ENCODE data around the gene PPP2R2D. TPM values are rescaled to one million over a fixed set of nuclear protein-coding genes. Genes with fewer than 3 reads are reported as not detected.

PPP2R2D gene
- total RNA-seq, 1 experiment from 2014 or later, result 40.3 TPM

DNA sequence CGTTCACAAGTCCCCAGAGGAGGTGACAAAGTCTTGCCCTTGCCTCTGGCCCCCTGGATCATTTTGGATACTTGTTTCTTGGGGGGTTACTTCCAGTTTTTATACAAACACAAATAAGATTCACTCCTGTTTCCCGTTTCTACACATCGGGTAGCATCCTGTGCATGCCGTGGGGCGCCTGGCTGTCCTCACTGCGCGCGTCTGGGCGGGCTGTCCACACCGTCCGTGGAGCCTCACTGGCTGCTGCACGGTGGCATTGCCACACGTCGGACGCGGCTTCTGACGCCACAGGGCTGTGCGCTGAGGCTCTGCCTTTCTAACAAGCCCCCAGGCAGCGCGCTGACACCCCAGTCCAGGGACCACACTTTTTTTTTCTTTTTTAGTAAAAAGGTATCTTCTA lies 62.5 kb downstream of the PPP2R2D start:
- Histone ChIP-seq H3K4me2 (ENCODE audit: low read length) (no peak overlapping the region), H3K9me2 (replicated peaks; ENCODE audit: low read length) (no peaks in the 10 kb centered on the region), H3K4me1 (ENCODE audit: insufficient read depth, low read length) (no peaks in the 10 kb centered on the region), H3K9me3 (ENCODE audit: low read length) (no peaks in the 10 kb centered on the region), H3K27me3 (ENCODE audit: low read length) (no peaks in the 10 kb centered on the region), H3K9ac (ENCODE audit: low read length) (no peak overlapping the region), H3F3A (ENCODE audit: low read length, unreplicated experiment) (no peaks in the 10 kb centered on the region), H3K36me3 (ENCODE audit: low read depth, low read length) (peaks cover 2% of the 10 kb centered on the region; the same call in 1 of the 2 replicates), H4K20me1 (ENCODE audit: low read length) (no peaks in the 10 kb centered on the region), H3K79me2 (ENCODE audit: low read length) (no peaks in the 10 kb centered on the region), H3K27ac (ENCODE audit: low read length) (no peak overlapping the region), H2AFZ (ENCODE audit: low read length) (no peak overlapping the region), H3K4me3 (ENCODE audit: low read length) (no peak overlapping the region)
- BruUV-seq (replicated peaks), result no TSS peak
- intact Hi-C loops (cut with micrococcal nuclease), result no loop called here
- TF ChIP-seq EZH2 (IDR thresholded peaks at IDR 0.05; ENCODE audit: low read length, unreplicated experiment) (no peak), EZH2phosphoT487 (IDR thresholded peaks at IDR 0.05; ENCODE audit: borderline replicate concordance, low read length) (no peak)
- TF ChIP-seq, protein P1, sequence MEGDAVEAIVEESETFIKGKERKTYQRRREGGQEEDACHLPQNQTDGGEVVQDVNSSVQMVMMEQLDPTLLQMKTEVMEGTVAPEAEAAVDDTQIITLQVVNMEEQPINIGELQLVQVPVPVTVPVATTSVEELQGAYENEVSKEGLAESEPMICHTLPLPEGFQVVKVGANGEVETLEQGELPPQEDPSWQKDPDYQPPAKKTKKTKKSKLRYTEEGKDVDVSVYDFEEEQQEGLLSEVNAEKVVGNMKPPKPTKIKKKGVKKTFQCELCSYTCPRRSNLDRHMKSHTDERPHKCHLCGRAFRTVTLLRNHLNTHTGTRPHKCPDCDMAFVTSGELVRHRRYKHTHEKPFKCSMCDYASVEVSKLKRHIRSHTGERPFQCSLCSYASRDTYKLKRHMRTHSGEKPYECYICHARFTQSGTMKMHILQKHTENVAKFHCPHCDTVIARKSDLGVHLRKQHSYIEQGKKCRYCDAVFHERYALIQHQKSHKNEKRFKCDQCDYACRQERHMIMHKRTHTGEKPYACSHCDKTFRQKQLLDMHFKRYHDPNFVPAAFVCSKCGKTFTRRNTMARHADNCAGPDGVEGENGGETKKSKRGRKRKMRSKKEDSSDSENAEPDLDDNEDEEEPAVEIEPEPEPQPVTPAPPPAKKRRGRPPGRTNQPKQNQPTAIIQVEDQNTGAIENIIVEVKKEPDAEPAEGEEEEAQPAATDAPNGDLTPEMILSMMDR (conservative IDR thresholded peaks at IDR 0.05; ENCODE audit: low read depth, low read length), result no peak
- DNase-seq (no peak), ATAC-seq (no peak)
- POLR2A ChIA-PET (ENCODE audit: unreplicated experiment), result no interaction called here
- CTCF ChIA-PET, result no interaction called here

DNA sequence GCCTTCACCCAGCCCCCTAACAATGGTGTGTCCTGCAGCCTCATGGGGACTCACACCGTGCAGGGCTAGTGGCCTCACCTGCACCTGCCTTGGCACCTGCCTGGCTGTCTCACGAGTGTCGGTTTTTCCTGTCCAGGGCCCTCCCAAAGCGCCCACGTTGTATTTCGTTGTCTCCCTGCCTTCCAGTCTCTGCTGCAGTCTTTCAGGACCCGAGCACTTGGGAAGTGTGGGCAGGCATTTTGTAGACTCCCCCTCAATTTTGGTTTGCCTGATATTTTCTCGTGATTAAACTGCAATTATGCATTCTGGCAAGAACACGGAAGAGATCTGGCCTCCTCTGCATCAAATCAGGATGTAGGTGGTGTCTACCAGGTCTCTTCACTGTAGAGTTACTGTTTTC lies 63.0 kb downstream of the PPP2R2D start:
- H3K36me3 ChIP-seq (ENCODE audit: low read depth, low read length), result peaks cover 4% of the 10 kb centered on the region; the same call in 1 of the 2 replicates
- H3K9me2 ChIP-seq (replicated peaks; ENCODE audit: low read length), result no peaks in the 10 kb centered on the region
- CTCF ChIA-PET, result no interaction called here
- H3K4me3 ChIP-seq (ENCODE audit: low read length), result no peak overlapping the region
- no peak overlapping the region for H2AFZ ChIP-seq (ENCODE audit: low read length)
- H3F3A ChIP-seq (ENCODE audit: low read length, unreplicated experiment), result no peaks in the 10 kb centered on the region
- intact Hi-C loops (cut with micrococcal nuclease), result no loop called here
- POLR2A ChIA-PET (ENCODE audit: unreplicated experiment), result no interaction called here
- no peak overlapping the region for H3K4me2 ChIP-seq (ENCODE audit: low read length)
- BruUV-seq (replicated peaks), result no TSS peak
- H3K79me2 ChIP-seq (ENCODE audit: low read length), result no peaks in the 10 kb centered on the region
- H3K27ac ChIP-seq (ENCODE audit: low read length), result no peak overlapping the region
- no peak for ATAC-seq
- TF ChIP-seq EZH2phosphoT487 (IDR thresholded peaks at IDR 0.05; ENCODE audit: borderline replicate concordance, low read length) (no peak), EZH2 (IDR thresholded peaks at IDR 0.05; ENCODE audit: low read length, unreplicated experiment) (no peak)
- TF ChIP-seq, protein P1 (conservative IDR thresholded peaks at IDR 0.05; ENCODE audit: low read depth, low read length), result no peak
- no peaks in the 10 kb centered on the region for H3K9me3 ChIP-seq (ENCODE audit: low read length)
- H4K20me1 ChIP-seq (ENCODE audit: low read length), result no peaks in the 10 kb centered on the region
- no peak overlapping the region for H3K9ac ChIP-seq (ENCODE audit: low read length)
- no peak for DNase-seq
- H3K27me3 ChIP-seq (ENCODE audit: low read length), result no peaks in the 10 kb centered on the region
- H3K4me1 ChIP-seq (ENCODE audit: insufficient read depth, low read length), result no peaks in the 10 kb centered on the region

DNA sequence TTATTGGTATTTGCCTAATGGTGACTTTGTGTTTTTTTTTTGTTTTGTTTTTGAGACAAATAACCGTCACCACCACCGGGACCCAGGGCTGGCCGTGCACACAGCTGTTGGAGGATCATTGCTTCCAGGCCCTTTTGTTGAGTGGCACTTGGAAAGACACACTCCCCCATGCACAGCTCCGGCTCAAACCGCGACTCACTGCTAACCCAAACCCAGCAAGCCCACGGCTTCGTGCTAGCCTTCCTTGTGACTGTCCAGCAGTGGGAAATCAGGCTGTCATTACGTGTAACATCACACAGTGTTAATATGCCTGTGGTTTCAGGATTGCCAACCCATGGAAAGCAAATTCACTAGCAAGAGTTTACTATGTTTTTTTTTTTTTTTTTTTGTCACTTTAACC lies 63.5 kb downstream of the PPP2R2D start:
- Histone ChIP-seq H2AFZ (ENCODE audit: low read length) (no peak overlapping the region), H4K20me1 (ENCODE audit: low read length) (no peaks in the 10 kb centered on the region), H3K9me2 (replicated peaks; ENCODE audit: low read length) (no peaks in the 10 kb centered on the region), H3K36me3 (ENCODE audit: low read depth, low read length) (peaks cover 7% of the 10 kb centered on the region; the same call in 1 of the 2 replicates), H3K79me2 (ENCODE audit: low read length) (no peaks in the 10 kb centered on the region), H3K27me3 (ENCODE audit: low read length) (no peaks in the 10 kb centered on the region), H3K9me3 (ENCODE audit: low read length) (no peaks in the 10 kb centered on the region), H3K4me2 (ENCODE audit: low read length) (no peak overlapping the region), H3F3A (ENCODE audit: low read length, unreplicated experiment) (no peaks in the 10 kb centered on the region), H3K9ac (ENCODE audit: low read length) (no peak overlapping the region), H3K27ac (ENCODE audit: low read length) (no peak overlapping the region), H3K4me3 (ENCODE audit: low read length) (no peak overlapping the region), H3K4me1 (ENCODE audit: insufficient read depth, low read length) (no peaks in the 10 kb centered on the region)
- DNase-seq (no peak), ATAC-seq (no peak)
- ChIA-PET POLR2A (ENCODE audit: unreplicated experiment) (no interaction called here), CTCF (no interaction called here)
- BruUV-seq (replicated peaks), result no TSS peak
- intact Hi-C loops (cut with micrococcal nuclease), result no loop called here
- TF ChIP-seq EZH2phosphoT487 (IDR thresholded peaks at IDR 0.05; ENCODE audit: borderline replicate concordance, low read length) (no peak), EZH2 (IDR thresholded peaks at IDR 0.05; ENCODE audit: low read length, unreplicated experiment) (no peak)
- TF ChIP-seq, protein P1 (conservative IDR thresholded peaks at IDR 0.05; ENCODE audit: low read depth, low read length), result no peak

Measured in PC-3 (cell line).